Measurements from ENCODE around the gene SNRNP200.

DNA sequence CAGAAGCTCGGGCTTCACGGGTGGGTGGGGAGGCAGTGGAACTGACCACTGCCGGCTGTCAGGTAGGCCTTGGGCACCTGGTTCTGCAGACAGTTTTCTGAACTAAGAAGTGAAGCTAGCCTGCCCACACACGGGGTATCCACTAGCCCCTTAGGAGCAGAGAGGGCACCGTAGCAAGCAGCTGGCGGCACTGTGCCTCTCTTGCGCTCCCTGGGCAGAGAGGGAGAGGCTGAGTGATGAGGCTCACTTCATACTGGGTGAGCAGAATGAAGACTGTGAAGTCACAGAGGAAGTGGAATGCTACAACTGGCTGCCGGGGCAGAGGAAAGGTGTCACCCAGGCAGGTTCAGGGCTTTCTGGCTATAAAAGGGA is 20.5 kb upstream of the SNRNP200 start:
- TF ChIP-seq CSDC2 (CRISPR knock-in tag; IDR thresholded peaks at IDR 0.05) = no peak
- TF ChIP-seq CREB5 (CRISPR knock-in tag; IDR thresholded peaks at IDR 0.05; ENCODE audit: low read depth) = no peak
- TF ChIP-seq GLIS3 (CRISPR knock-in tag; IDR thresholded peaks at IDR 0.05) = no peak
- no peak for TF ChIP-seq TCF4 (CRISPR knock-in tag; IDR thresholded peaks at IDR 0.05; ENCODE audit: borderline replicate concordance)

All from SK-N-SH treated with all-trans-retinoic acid at 6 μM for 48 hours (cell line).